Stimulated activated naive CD8-positive, alpha-beta T cell treated with anti-CD3 and anti-CD28 coated beads, Interleukin-15, amount 100 ng/mL, for 72 hours (primary cell): ENCODE measurements around the gene MAP1LC3B.
A peak's percentile ranks its signal among the peaks of the same experiment; 100 is the strongest.

Experiments
- ATAC-seq: fragments of 150-1000 bp; cut with Tn5 transposase; 2 replicates; pipeline ENCODE4 v1.10.0; 2021; ENCODE audit warnings: mild to moderate bottlenecking, moderate library complexity
- DNase-seq, 2 donors: peaks; one replicate each; pipeline ENCODE4 v3.0.0; 2021 to 2022
- H3K27ac Mint-ChIP-seq, 2 donors: one replicate each; pipeline ENCODE4 v1.8.0; 2022; ENCODE audit warnings: mild to moderate bottlenecking in 2 of 2, mixed read lengths in 2 of 2, moderate library complexity in 2 of 2
- H3K27me3 Mint-ChIP-seq: one replicate; pipeline ENCODE4 v1.8.0; 2022; ENCODE audit warnings: mixed read lengths
- H3K4me1 Mint-ChIP-seq: one replicate; pipeline ENCODE4 v1.8.0; 2022; ENCODE audit warnings: mild to moderate bottlenecking, mixed read lengths
- H3K4me3 Mint-ChIP-seq, 2 donors: one replicate each; pipeline ENCODE4 v1.8.0; 2022; ENCODE audit warnings: mild to moderate bottlenecking in 2 of 2, mixed read lengths in 2 of 2, moderate library complexity in 1 of 2
- H3K9me3 Mint-ChIP-seq, 2 donors: one replicate each; pipeline ENCODE4 v1.8.0; 2022; ENCODE audit warnings: mixed read lengths in 2 of 2

The MAP1LC3B gene

DNA sequence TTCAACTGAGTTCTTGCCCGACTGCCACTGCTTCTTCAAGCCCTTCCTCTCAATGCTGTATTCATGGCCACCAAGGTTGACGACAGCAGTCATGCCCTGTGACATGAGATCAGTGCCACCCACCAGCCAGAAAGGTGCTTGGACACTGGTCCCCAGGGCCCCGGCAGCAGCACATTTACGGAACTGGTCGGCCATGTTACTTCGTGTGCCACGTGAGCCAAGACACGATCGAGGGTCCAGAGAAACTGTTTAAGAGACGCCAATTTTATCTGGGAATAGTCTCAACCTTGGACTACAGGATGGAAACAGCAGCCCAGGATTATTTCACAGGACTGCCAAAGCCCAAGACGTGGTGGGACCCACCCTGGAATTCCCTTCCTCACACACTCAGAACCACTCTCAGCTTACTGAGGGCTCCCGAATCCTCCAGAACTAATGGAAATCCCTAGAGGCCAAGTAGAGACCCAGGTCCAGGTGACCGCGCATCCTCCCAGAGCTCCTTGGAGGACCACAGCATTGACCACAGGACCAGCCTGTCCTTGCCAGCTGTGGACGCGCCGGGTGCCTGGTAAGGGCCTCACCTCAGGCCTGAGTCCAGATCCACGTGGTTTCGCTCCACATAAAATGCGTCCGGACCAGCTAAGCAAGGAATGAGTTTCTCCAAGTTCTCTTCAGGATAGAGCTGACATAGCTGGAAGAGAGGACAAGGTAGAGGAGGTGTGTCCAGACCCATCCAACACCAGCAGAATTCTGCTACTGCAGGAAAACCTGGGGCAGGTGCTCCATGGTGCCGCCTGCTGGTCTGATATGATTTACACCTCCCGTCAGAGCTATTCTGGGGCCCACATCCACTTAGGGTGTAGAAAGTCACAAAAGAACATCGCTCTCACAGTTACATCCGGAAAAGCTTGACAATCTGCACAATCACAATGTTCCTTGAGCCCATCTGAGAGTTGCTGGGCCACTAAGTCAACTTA is 28.2 kb downstream of the MAP1LC3B start:
- ATAC-seq (no peak), DNase-seq (no peak)
- Mint-ChIP-seq H3K4me3 (no peak overlapping the region), H3K4me1 (no peaks in the 10 kb centered on the region), H3K9me3 (no peaks in the 10 kb centered on the region), H3K27ac (no peak overlapping the region), H3K27me3 (no peaks in the 10 kb centered on the region)

GRCh38 chr16:87421003-87421912 is 29.1 kb downstream of the MAP1LC3B start:
- Mint-ChIP-seq H3K4me3 (no peak overlapping the region), H3K27ac (peak overlapping the region in 1 of 2 donors; percentile 55), H3K27me3 (no peaks in the 10 kb centered on the region), H3K4me1 (no peaks in the 10 kb centered on the region), H3K9me3 (no peaks in the 10 kb centered on the region)
- ATAC-seq (no peak), DNase-seq (no peak)

- Mint-ChIP-seq H3K27me3 (no peaks in the 10 kb centered on the region), H3K4me3 (no peak overlapping the region), H3K9me3 (no peaks in the 10 kb centered on the region), H3K4me1 (no peaks in the 10 kb centered on the region), H3K27ac (peak overlapping the region in 1 of 2 donors; percentile 28)
- no peak for ATAC-seq
- DNase-seq, result no peak
Measured at GRCh38 chr16:87422106-87422505, 30.0 kb downstream of the MAP1LC3B start.

DNA sequence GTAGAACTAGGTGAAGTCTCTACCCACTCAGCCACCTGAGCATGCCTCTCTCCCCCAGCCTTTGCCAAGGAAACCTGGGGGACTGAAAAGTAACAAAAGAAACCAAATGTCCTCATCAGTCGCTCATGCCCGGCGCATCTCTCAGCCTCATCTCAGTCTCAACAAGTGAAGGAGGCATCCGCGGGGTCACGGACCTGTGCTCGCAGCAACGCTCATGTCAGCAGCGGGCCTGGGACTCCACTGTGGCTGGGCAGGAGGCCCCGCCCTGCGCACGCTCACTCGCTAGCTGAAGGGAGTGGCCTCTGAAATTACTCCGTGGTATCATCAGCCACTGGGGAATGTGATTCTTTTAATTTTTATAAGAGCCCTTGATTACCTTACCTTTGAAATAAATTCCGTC is 31.3 kb downstream of the MAP1LC3B start:
- Mint-ChIP-seq H3K27me3 (no peaks in the 10 kb centered on the region), H3K4me3 (no peak overlapping the region), H3K9me3 (no peaks in the 10 kb centered on the region), H3K4me1 (no peaks in the 10 kb centered on the region), H3K27ac (no peak overlapping the region)
- ATAC-seq (no peak), DNase-seq (no peak)

DNA sequence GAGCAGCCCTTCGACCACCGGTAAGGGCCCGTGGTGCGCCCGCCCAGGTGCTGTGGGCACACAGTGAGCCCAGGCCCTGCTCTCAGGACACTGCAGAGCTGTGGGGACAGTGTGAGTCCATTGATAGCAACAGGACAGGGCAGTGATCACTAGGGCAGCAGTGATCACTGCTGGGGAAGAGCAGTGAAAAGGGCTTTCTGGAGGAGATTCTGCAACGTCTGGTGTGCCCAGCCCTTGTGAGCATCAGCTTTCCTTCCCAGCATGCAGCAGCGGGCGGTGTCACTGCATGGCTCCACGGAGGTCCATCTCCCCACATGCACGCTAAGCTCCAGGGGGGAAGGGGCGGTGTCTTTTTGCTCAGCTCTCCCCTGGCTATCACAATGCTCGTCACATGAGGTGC is 32.1 kb downstream of the MAP1LC3B start:
- no peak for DNase-seq
- no peak for ATAC-seq
- H3K9me3 Mint-ChIP-seq, result no peaks in the 10 kb centered on the region
- H3K27me3 Mint-ChIP-seq, result no peaks in the 10 kb centered on the region
- peaks cover 4% of the 10 kb centered on the region for H3K4me1 Mint-ChIP-seq
- H3K4me3 Mint-ChIP-seq, result no peak overlapping the region
- no peak overlapping the region for H3K27ac Mint-ChIP-seq

- no peak overlapping the region for H3K27ac Mint-ChIP-seq
Measured at GRCh38 chr16:87425941-87426340, 33.8 kb downstream of the MAP1LC3B start.

DNA sequence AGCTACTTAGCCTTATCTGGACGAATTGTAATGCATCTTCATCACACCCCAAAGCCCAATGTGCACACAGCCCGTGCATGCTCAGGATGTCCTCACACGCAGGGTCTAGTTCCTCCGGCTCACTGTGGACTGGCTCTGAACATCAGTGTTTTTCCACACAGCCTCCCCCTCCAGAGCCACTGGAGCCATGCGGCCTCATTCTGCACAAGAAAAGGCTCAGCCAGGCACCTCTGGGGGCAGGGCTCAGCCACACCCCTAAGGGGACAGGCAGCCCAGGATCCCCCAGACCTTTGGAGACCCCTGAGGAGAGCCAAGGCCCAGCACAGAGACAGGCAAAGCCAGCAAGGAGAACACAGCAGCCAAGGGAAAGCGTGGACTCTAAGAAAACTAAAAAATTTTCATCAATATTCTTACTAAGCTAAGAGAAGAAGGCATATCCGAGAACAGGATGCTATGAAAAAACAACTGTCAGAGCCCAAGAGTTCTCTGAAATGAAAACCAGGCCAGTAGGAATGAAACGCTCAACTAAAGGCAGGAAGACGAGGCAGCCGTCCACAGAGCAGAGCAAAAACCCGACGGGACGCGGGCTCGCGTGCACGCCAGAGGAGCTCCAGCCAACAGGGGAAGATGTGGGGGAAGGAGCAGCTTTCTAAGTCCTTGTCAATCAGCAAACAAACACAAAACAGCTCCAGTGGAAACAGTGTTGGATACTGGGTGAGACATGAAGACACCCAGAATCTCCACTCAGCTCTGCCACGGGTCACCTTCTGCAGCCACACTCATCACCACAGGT is 34.5 kb downstream of the MAP1LC3B start:
- Mint-ChIP-seq H3K4me1 (peaks cover 6% of the 10 kb centered on the region), H3K27me3 (no peaks in the 10 kb centered on the region), H3K4me3 (no peak overlapping the region), H3K9me3 (no peaks in the 10 kb centered on the region), H3K27ac (no peak overlapping the region)
- DNase-seq, result no peak
- ATAC-seq, result no peak

More at GRCh38 chr16:87425941-87426340, 33.8 kb downstream of the MAP1LC3B start:
- no peaks in the 10 kb centered on the region for H3K27me3 Mint-ChIP-seq
- H3K4me3 Mint-ChIP-seq, result no peak overlapping the region
- no peak for ATAC-seq
- no peaks in the 10 kb centered on the region for H3K9me3 Mint-ChIP-seq
- no peak for DNase-seq
- H3K4me1 Mint-ChIP-seq, result peaks cover 6% of the 10 kb centered on the region

DNA sequence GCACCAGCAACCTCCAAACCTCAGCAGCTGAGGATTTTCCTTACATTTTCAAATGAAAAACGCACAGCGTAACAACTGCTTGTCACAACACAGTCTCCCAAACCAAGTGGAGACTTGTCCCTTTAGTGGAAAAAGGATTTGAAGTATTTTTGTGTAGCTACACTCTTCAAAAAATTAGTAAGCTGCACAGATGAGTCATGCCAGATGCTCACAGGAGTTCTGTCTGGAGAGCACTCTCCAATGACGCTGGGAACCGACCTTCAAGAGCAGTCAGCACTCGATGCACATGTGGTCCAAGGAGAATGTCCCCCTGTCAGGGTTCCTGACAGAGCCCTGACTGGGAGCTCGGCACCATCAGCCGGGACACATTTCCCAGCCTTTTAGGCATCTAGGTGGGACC is 39.8 kb downstream of the MAP1LC3B start:
- DNase-seq (no peak), ATAC-seq (no peak)
- Mint-ChIP-seq H3K9me3 (no peaks in the 10 kb centered on the region), H3K4me3 (no peak overlapping the region), H3K27me3 (no peaks in the 10 kb centered on the region), H3K4me1 (peaks cover 27% of the 10 kb centered on the region), H3K27ac (no peak overlapping the region)

- peaks cover 32% of the 10 kb centered on the region for H3K4me1 Mint-ChIP-seq
- H3K27me3 Mint-ChIP-seq, result no peaks in the 10 kb centered on the region
- no peak overlapping the region for H3K4me3 Mint-ChIP-seq
- no peak for DNase-seq
- no peak overlapping the region for H3K27ac Mint-ChIP-seq
- no peak for ATAC-seq
- no peaks in the 10 kb centered on the region for H3K9me3 Mint-ChIP-seq
Measured at GRCh38 chr16:87432330-87432915, 40.3 kb downstream of the MAP1LC3B start.

DNA sequence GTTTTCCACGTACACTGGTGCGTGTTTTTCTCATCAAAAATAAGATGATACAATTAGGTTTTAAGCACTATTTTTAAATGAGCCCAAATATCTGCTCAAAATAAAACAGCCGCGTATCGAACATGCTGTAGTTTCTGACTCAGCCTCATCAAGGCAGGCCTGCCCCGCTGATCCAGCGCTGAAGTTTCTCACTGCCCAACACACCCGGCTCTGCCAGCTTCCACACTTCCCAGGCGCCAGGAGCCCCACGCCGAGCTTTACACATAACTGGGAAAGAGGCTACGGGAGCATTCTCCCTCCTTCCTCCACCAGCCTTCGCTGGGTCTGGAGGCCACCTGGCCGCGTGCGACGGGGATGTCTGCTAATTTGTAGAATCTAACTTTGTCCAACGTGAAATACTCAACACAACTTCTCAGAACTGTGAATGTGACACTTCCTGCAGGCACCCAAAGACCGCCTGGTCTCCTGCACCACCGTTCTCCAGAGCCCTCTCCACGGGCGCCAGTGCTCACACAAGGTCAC is 42.1 kb downstream of the MAP1LC3B start:
- Mint-ChIP-seq H3K9me3 (no peaks in the 10 kb centered on the region), H3K4me1 (peaks cover 35% of the 10 kb centered on the region), H3K27me3 (no peaks in the 10 kb centered on the region), H3K27ac (no peak overlapping the region), H3K4me3 (no peak overlapping the region)
- ATAC-seq (no peak), DNase-seq (no peak)

- no peak for DNase-seq
- H3K27ac Mint-ChIP-seq, result no peak overlapping the region
- no peaks in the 10 kb centered on the region for H3K27me3 Mint-ChIP-seq
- peaks cover 33% of the 10 kb centered on the region for H3K4me1 Mint-ChIP-seq
- no peaks in the 10 kb centered on the region for H3K9me3 Mint-ChIP-seq
- peak; percentile 13 for ATAC-seq
- H3K4me3 Mint-ChIP-seq, result peak overlapping the region; percentile 52 to 62
Measured at GRCh38 chr16:87435372-87436224, 43.5 kb downstream of the MAP1LC3B start.

DNA sequence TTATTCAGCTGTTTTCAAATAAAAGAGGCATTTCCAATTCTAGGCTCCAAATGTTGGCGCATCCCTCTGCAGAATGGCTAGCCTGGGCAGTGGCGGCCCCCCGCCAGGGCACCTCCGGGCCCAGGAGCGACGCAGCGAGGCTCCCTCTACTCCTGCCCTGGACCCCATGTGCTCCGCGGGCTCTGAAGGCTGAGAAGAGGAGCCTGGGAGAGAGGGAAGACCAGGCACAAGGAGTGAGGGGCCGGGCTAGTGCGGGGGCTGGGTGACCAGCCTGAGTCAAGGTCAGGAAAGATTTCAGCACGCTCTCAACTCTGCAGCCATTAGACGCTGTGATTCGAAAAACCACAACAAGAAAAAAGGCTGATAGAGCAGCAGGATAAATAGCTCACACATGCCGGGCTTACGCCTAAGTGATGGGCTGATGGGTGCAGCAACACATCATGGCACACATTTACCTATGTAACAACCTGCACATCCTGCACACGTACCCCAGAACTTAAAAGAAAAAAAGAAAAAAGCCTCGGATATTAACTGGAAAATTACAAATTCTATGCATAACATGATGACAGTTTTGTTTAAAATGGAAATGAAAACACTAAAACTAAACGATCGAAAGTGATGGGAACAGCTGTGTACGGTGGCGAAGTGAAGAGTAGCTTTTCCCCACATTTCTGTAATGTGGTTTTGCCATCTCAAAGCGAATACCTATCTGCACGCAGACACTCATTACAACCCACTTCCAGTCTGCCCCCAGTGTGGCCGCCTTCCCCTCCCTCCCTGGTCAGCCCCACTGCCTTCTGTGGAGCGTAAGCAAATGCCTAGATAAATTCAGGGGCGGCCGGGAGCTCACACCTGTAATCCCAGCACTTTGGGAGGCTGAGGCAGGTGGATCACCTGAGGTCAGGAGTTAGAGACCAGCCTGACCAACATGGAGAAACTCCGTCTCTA is 44.4 kb downstream of the MAP1LC3B start:
- ATAC-seq, result peak; percentile 95
- H3K9me3 Mint-ChIP-seq, result no peaks in the 10 kb centered on the region
- H3K27ac Mint-ChIP-seq, result peak overlapping the region in 1 of 2 donors; percentile 75
- H3K27me3 Mint-ChIP-seq, result no peaks in the 10 kb centered on the region
- peak overlapping the region; percentile 52 to 62 for H3K4me3 Mint-ChIP-seq
- peaks cover 33% of the 10 kb centered on the region for H3K4me1 Mint-ChIP-seq
- DNase-seq, result peak; percentile 20 to 69

DNA sequence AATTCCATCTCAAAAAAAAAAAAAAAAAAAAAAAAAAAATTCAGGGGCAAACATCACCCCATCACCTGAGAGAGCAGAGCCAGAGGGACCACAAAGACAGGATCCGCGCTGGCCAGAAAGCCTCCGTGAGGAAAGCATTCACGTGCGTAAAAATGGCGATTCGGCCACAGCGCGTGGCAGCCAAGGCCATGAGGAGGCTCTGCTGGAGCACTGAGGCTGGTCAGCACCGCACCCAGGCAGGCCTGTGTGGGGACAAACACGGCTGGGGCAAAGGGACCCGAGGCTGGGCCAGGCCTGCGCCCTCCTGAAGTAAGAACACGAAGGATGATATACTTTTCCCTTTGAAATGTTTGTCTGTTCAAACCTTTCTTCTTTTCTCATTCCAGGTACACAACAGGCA is 45.2 kb downstream of the MAP1LC3B start:
- H3K4me3 Mint-ChIP-seq, result no peak overlapping the region
- H3K4me1 Mint-ChIP-seq, result peaks cover 33% of the 10 kb centered on the region
- H3K27me3 Mint-ChIP-seq, result no peaks in the 10 kb centered on the region
- DNase-seq (no peak), ATAC-seq (no peak)
- no peak overlapping the region for H3K27ac Mint-ChIP-seq
- no peaks in the 10 kb centered on the region for H3K9me3 Mint-ChIP-seq
